Measurements from ENCODE around the gene FGB. TPM values are rescaled to one million over a fixed set of nuclear protein-coding genes. Genes with fewer than 3 reads are reported as not detected.

FGB gene
- total RNA-seq, 1 experiment from 2014 or later = 2.0 TPM

DNA sequence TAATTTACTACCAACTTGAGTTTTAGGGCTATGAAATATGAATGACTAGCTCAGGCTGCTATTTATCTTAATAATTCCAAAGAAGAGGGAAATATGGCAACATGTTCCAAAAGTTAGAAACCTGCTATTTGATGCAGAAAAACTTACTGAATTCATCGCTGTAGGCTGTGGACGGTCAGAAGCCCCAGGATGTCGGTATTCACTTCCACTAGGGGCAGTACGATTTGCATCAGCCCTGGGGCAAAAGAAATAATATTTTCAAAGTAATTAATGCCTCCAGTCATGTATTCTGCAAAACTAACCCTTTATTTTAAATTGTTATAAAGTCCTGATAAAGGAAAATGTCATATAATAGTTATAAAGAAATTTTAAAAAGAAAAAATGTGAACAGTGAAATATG is 17.1 kb upstream of the FGB start:
- Histone ChIP-seq H3K4me1 (ENCODE audit: control insufficient read depth, insufficient read depth, low read length) (peaks cover 8% of the 10 kb centered on the region), H3K9me3 (ENCODE audit: control insufficient read depth, insufficient read depth, low read depth, low read length) (no peaks in the 10 kb centered on the region), H3K27me3 (ENCODE audit: control insufficient read depth, insufficient read depth, low read length) (no peaks in the 10 kb centered on the region), H3K27ac (ENCODE audit: low read length) (no peak overlapping the region), H3K36me3 (ENCODE audit: control insufficient read depth, insufficient read depth, low read length) (peaks cover 39% of the 10 kb centered on the region), H3K4me3 (ENCODE audit: low read depth in 2 of 2, low read length in 2 of 2) (no peak overlapping the region)
- ATAC-seq (no peak), DNase-seq (ENCODE audit: low read depth, low spot score) (no peak)
- intact Hi-C loops (cut with micrococcal nuclease; ENCODE audit: unreplicated experiment) = no loop called here
- no TSS peak for BruUV-seq (replicated peaks)
- no peak for TF ChIP-seq POLR2AphosphoS5 (IDR thresholded peaks at IDR 0.05; ENCODE audit: low read depth, low read length)
- TF ChIP-seq, protein P1, sequence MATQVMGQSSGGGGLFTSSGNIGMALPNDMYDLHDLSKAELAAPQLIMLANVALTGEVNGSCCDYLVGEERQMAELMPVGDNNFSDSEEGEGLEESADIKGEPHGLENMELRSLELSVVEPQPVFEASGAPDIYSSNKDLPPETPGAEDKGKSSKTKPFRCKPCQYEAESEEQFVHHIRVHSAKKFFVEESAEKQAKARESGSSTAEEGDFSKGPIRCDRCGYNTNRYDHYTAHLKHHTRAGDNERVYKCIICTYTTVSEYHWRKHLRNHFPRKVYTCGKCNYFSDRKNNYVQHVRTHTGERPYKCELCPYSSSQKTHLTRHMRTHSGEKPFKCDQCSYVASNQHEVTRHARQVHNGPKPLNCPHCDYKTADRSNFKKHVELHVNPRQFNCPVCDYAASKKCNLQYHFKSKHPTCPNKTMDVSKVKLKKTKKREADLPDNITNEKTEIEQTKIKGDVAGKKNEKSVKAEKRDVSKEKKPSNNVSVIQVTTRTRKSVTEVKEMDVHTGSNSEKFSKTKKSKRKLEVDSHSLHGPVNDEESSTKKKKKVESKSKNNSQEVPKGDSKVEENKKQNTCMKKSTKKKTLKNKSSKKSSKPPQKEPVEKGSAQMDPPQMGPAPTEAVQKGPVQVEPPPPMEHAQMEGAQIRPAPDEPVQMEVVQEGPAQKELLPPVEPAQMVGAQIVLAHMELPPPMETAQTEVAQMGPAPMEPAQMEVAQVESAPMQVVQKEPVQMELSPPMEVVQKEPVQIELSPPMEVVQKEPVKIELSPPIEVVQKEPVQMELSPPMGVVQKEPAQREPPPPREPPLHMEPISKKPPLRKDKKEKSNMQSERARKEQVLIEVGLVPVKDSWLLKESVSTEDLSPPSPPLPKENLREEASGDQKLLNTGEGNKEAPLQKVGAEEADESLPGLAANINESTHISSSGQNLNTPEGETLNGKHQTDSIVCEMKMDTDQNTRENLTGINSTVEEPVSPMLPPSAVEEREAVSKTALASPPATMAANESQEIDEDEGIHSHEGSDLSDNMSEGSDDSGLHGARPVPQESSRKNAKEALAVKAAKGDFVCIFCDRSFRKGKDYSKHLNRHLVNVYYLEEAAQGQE (IDR thresholded peaks at IDR 0.05; ENCODE audit: insufficient read depth in 1 of 2, low read depth in 2 of 2, low read length in 1 of 2) = no peak
- TF ChIP-seq TCF7L2 (IDR thresholded peaks at IDR 0.05; ENCODE audit: low read depth, low read length) = no peak
- no peak for TF ChIP-seq SIN3A (IDR thresholded peaks at IDR 0.05; ENCODE audit: borderline replicate concordance, insufficient read depth, low read depth, low read length)
- TF ChIP-seq, protein P2, sequence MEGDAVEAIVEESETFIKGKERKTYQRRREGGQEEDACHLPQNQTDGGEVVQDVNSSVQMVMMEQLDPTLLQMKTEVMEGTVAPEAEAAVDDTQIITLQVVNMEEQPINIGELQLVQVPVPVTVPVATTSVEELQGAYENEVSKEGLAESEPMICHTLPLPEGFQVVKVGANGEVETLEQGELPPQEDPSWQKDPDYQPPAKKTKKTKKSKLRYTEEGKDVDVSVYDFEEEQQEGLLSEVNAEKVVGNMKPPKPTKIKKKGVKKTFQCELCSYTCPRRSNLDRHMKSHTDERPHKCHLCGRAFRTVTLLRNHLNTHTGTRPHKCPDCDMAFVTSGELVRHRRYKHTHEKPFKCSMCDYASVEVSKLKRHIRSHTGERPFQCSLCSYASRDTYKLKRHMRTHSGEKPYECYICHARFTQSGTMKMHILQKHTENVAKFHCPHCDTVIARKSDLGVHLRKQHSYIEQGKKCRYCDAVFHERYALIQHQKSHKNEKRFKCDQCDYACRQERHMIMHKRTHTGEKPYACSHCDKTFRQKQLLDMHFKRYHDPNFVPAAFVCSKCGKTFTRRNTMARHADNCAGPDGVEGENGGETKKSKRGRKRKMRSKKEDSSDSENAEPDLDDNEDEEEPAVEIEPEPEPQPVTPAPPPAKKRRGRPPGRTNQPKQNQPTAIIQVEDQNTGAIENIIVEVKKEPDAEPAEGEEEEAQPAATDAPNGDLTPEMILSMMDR (IDR thresholded peaks at IDR 0.05) = peak; percentile 20; the same call in 1 of the 2 replicates
- ChIA-PET CTCF (no interaction called here), POLR2A (no interaction called here)
- in situ Hi-C loops (cut with HindIII; ENCODE audit: low pct_unique_long_range_greater_than_20kb, low sequenced_read_pairs) = no loop called here

DNA sequence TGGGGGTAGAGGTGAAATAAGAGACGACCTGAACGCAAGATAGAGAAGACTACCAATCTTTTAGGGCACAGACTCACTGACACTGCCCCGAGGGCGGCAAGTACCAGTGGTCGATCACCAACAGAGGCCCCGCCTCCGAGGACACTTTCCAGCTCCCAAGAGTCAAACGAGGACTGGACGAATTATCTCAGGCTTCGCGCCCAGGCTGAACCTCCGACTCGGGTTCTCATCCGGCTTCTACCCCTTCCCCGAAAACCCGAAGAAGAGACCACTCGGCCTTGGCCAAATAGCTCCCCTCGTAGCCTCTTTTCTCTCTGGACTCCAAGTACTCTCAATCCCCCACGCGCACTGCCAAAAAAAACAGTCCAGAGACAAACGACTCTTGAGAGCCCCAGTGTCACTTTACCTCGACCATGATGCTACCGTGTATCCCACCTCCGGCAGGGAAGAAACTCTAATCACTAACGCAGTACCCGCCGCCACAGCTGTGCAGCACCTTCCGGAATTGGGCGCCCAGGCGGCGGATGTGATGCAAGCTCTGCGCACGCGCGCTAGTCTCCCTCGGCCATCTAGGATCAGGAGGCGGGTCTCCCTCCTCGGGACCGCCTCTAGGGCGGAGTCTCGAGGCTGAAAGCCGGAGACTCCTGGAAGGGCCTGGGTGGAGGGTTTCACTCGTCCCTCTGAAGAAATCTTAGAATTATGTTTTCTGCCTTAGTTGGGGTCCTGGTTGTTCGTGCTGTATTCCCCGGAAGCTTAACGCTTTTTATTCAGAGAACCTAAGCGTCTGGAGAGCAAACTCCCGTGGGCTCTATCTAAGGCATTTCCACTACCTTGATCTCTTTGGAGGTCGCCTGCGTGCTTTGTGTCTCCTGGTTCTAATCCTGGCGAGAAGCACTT is 12.7 kb upstream of the FGB start, which contains the start of gene PLRG1:
PLRG1 (minus strand) TSS at position 507 of the 897 bp plus-strand sequence; CDS start at position 415, 92 bp downstream.
- H3K4me1 ChIP-seq (ENCODE audit: control insufficient read depth, insufficient read depth, low read length) = peaks cover 8% of the 10 kb centered on the region
- TSS peak; percentile 82 for BruUV-seq (replicated peaks)
- H3K9me3 ChIP-seq (ENCODE audit: control insufficient read depth, insufficient read depth, low read depth, low read length) = no peaks in the 10 kb centered on the region
- peak; percentile 67 for DNase-seq (ENCODE audit: low read depth, low spot score)
- POLR2A ChIA-PET = interaction anchor here (0.7 kb wide), 2 partner anchors 45 to 133 kb away, joined by 3 to 13 read pairs; no protein-coding TSS in a partner anchor
- peak; percentile 99 for ATAC-seq
- in situ Hi-C loops (cut with HindIII; ENCODE audit: low pct_unique_long_range_greater_than_20kb, low sequenced_read_pairs) = no loop called here
- TF ChIP-seq POLR2AphosphoS5 (IDR thresholded peaks at IDR 0.05; ENCODE audit: low read depth, low read length) = peak; percentile 72
- TF ChIP-seq SIN3A (IDR thresholded peaks at IDR 0.05; ENCODE audit: borderline replicate concordance, insufficient read depth, low read depth, low read length) = no peak
- peak within 1 kb of the TSS; percentile 89 for H3K27ac ChIP-seq (ENCODE audit: low read length)
- peaks cover 19% of the 10 kb centered on the region for H3K36me3 ChIP-seq (ENCODE audit: control insufficient read depth, insufficient read depth, low read length)
- H3K4me3 ChIP-seq (ENCODE audit: low read depth in 2 of 2, low read length in 2 of 2) = peak within 1 kb of the TSS; percentile 96
- intact Hi-C loops (cut with micrococcal nuclease; ENCODE audit: unreplicated experiment) = loop anchor here (5.0 to 10.0 kb wide), 2 partner anchors 227 to 805 kb away; no protein-coding TSS in a partner anchor
- CTCF ChIA-PET = interaction anchor here (0.6 to 0.8 kb wide), 2 partner anchors 18 to 69 kb away, joined by 3 to 5 read pairs; no protein-coding TSS in a partner anchor
- no peaks in the 10 kb centered on the region for H3K27me3 ChIP-seq (ENCODE audit: control insufficient read depth, insufficient read depth, low read length)
